ENCODE measurements around the gene CEP170. TPM values are rescaled to one million over a fixed set of nuclear protein-coding genes. Genes with fewer than 3 reads are reported as not detected.

CEP170 gene
- 57.5 and 205 TPM in 2 replicates for total RNA-seq

DNA sequence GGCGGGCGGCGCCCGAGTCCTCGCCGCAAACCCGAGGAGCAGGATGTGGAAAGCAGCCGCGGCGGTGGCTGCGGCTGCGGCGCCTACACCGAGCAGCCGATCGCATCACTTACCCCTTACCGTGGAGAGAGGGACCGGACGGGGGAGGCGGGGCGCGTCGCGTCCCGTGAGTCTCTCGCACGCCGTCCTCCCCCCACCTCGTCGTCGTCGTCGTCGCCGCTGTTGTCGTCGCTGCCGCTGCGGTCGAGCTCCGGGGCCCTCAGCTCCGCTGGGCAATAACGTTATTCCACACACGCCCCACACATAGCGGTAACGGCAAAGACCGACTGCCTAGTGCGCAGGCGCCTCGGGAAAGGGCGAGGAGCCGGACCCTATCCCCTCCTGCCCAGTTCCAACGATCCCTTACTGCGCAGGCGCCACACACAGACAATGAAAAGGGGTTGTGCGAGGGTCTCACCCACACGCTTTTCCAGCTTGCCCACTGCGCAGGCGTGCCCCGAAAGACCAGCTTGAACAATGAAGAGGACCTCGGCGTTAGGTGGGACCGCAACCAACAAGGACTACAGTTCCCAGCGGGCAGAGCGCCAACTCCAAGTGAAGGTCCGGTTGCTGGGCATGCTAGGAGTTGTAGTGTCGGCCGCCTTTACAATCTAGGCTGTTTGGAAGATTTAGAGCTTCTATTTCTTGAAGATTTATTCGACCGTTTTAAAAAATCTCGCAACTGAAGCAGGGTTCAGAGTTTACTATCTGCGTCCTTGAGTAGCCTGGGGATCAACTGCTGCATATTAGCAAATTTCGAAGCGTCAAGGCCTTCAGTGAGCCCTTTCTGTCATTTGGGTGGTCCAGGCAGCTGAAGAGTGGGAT, at the start of gene CEP170:
TSS of gene CEP170 (minus strand) at position 355 of the 864 bp plus-strand sequence. CDS start 30,001 bp downstream, outside the sequence.

DNA sequence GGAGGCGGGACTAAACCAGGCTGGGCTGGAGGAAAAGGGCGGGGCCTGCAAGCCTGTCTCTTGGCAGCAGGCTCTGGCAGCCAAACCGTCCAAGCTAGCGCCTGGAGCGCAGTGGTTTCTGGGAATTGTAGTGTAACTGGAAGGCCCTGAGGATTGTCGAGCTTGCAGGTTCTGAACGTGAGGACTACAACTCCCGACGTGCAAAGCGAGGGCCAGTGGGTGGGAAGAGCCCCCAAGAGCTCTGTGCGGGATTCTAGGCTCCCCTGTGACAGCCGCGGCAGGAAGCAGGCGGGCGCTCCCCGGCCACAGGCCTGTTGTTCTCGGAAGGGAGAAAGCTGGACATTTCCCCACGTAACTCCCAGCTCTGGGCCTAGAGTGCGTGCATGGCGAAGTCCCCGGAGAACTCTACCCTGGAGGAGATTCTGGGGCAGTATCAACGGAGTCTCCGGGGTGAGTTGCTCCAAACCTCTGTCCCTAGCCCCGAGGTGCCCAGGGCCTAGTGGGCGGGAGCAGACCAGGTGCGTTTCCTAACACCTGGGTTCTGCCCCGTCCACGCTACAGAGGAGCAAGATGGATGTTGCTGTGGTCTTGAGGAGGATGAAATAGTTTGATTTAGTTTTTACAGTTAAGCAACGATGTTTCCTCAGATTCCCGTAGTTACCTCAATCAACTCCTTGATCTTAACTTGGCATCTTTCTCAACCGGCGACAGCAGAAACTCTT, 871 bp upstream of the CEP170 start, which contains the start of gene SDCCAG8:
TSS of gene SDCCAG8 (plus strand) at position 251 of the 722 bp plus-strand sequence. CDS start at position 384, 133 bp downstream.

Other genes with a start within 250 kb of the CEP170 start
- 24.1 and 37.5 TPM in 2 replicates for gene SDCCAG8, start 760 bp upstream of the CEP170 start, total RNA-seq